Transverse colon (tissue), 4 donors: ENCODE data around the gene GLIPR1.

Experiments
- EP300 ChIP-seq: sonication (generic); formaldehyde crosslinking; IDR thresholded peaks from one replicate; pipeline ENCODE4 v1.6.1; 2017; ENCODE audit warnings: antibody characterized with exemption, low read depth
- POLR2A ChIP-seq: fragments of 450-650 bp; IDR thresholded peaks from one replicate; pipeline ENCODE4 v1.6.1; 2016; ENCODE audit warnings: antibody characterized with exemption, mild to moderate bottlenecking, moderate library complexity
- POLR2AphosphoS5 ChIP-seq, 3 donors: sonication (generic); formaldehyde crosslinking; IDR thresholded peaks; one replicate each; pipeline ENCODE4 v1.6.1; 2016; ENCODE audit warnings: antibody characterized with exemption in 3 of 3
- TF ChIP-seq, protein P1 (sequence below), 5 experiments: fragments of 200-600 bp in 3 of 5; fragments of 450-650 bp in 2 of 5; sonication (generic) in 3 of 5; IDR thresholded peaks; 1 replicate in 2 of 5; 2 replicates in 3 of 5; pipeline ENCODE4 v1.5.1; 2016 to 2017; ENCODE audit warnings: antibody characterized with exemption in 5 of 5, inconsistent platforms in 3 of 5, mild to moderate bottlenecking in 2 of 5, moderate library complexity in 1 of 5

- TF ChIP-seq, protein P1, sequence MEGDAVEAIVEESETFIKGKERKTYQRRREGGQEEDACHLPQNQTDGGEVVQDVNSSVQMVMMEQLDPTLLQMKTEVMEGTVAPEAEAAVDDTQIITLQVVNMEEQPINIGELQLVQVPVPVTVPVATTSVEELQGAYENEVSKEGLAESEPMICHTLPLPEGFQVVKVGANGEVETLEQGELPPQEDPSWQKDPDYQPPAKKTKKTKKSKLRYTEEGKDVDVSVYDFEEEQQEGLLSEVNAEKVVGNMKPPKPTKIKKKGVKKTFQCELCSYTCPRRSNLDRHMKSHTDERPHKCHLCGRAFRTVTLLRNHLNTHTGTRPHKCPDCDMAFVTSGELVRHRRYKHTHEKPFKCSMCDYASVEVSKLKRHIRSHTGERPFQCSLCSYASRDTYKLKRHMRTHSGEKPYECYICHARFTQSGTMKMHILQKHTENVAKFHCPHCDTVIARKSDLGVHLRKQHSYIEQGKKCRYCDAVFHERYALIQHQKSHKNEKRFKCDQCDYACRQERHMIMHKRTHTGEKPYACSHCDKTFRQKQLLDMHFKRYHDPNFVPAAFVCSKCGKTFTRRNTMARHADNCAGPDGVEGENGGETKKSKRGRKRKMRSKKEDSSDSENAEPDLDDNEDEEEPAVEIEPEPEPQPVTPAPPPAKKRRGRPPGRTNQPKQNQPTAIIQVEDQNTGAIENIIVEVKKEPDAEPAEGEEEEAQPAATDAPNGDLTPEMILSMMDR (IDR thresholded peaks at IDR 0.05): no peak
- no peak for TF ChIP-seq POLR2A
- TF ChIP-seq EP300: no peak
- no peak for TF ChIP-seq POLR2AphosphoS5 (IDR thresholded peaks at IDR 0.05)
Observed at GRCh38 chr12:75528272-75528671, 47.7 kb downstream of the GLIPR1 start.
